Ishikawa (cell line): ENCODE data around the gene CDYL2.

Experiments used
- CEBPB ChIP-seq: IDR thresholded peaks from 2 replicates; pipeline ENCODE4 v1.6.1; 2012
- CREB1 ChIP-seq: IDR thresholded peaks from 2 replicates; pipeline ENCODE4 v1.6.1; 2012; ENCODE audit warnings: low read depth
- EGR1 ChIP-seq: IDR thresholded peaks from 2 replicates; pipeline ENCODE4 v1.6.1; 2012
- EP300 ChIP-seq: IDR thresholded peaks from 2 replicates; pipeline ENCODE4 v1.6.1; 2012; ENCODE audit warnings: borderline replicate concordance
- FOXM1 ChIP-seq: IDR thresholded peaks from 2 replicates; pipeline ENCODE4 v1.6.1; 2012; ENCODE audit warnings: low read depth, borderline replicate concordance
- NFIC ChIP-seq: IDR thresholded peaks from 2 replicates; pipeline ENCODE4 v1.6.1; 2012
- RAD21 ChIP-seq: IDR thresholded peaks from 2 replicates; pipeline ENCODE4 v1.6.1; 2012; ENCODE audit warnings: low read depth
- TAF1 ChIP-seq: IDR thresholded peaks from 2 replicates; pipeline ENCODE4 v1.6.1; 2012; ENCODE audit warnings: low read depth, mild to moderate bottlenecking
- TCF12 ChIP-seq: IDR thresholded peaks from 2 replicates; pipeline ENCODE4 v1.6.1; 2012; ENCODE audit warnings: low read depth
- TEAD4 ChIP-seq: IDR thresholded peaks from 2 replicates; pipeline ENCODE4 v1.6.1; 2012
- YY1 ChIP-seq: IDR thresholded peaks from 2 replicates; pipeline ENCODE4 v1.6.1; 2012; ENCODE audit warnings: low read depth
- ZBTB7A ChIP-seq: IDR thresholded peaks from 2 replicates; pipeline ENCODE4 v1.6.1; 2012; ENCODE audit warnings: low read depth
- TF ChIP-seq, protein P1 (sequence below): IDR thresholded peaks from 2 replicates; pipeline ENCODE4 v1.6.1; 2012; ENCODE audit warnings: low read depth, mild to moderate bottlenecking
- TF ChIP-seq, protein P2 (sequence below): IDR thresholded peaks from 2 replicates; pipeline ENCODE4 v1.6.1; 2012
- TF ChIP-seq, protein P3 (sequence below): IDR thresholded peaks from 2 replicates; pipeline ENCODE4 v1.6.1; 2012

Gene CDYL2, protein sequence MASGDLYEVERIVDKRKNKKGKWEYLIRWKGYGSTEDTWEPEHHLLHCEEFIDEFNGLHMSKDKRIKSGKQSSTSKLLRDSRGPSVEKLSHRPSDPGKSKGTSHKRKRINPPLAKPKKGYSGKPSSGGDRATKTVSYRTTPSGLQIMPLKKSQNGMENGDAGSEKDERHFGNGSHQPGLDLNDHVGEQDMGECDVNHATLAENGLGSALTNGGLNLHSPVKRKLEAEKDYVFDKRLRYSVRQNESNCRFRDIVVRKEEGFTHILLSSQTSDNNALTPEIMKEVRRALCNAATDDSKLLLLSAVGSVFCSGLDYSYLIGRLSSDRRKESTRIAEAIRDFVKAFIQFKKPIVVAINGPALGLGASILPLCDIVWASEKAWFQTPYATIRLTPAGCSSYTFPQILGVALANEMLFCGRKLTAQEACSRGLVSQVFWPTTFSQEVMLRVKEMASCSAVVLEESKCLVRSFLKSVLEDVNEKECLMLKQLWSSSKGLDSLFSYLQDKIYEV

DNA sequence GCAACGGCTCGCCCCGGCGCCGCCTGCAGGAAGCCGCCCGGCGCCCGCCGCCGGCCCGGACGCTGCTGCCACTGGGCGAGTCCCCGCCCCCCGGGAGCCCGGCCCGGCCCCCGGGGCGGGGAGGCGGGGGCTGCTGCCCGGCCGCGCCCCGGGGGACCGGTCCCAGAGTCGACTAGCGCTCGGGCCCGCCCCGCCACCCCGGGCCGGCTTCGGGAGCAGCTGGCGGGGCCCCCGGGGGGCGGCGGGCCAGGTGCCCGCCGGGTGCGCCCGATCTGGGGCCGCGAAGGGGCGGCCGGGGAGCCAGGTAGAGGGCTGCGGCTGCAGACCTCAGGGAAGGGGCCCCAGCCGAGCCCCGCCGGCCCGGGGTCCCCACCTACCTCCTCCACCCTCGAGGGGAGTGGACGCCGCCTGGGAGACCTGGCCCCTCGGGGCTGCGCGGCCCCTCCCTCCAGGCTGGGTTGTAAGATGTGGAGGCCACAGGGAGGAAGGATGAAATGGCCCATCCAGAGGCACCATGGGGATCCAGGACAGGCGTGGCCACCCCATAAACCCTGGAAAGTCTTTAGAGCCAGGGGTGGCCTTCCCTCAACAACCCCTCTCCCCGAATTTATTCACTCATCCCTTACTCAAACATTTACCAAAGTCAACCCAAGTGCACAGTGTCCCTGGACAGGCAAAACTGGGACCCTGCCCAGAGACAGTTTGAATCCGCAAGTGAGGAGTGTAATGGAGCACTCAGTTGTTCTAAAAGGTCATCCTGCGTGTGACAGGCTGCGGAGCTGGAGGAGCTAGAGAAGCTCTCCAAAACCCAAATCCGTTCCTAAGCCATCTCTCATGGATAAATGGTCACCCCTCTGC, at the start of gene CDYL2:
CDYL2 (minus strand) TSS at position 73 of the 858 bp plus-strand sequence. CDS start 425 bp downstream, outside the sequence.
- TF ChIP-seq YY1 (no peak), CEBPB (no peak), ZBTB7A (no peak), TAF1 (no peak), EGR1 (no peak), RAD21 (no peak), TCF12 (no peak)
- TF ChIP-seq, protein P1, sequence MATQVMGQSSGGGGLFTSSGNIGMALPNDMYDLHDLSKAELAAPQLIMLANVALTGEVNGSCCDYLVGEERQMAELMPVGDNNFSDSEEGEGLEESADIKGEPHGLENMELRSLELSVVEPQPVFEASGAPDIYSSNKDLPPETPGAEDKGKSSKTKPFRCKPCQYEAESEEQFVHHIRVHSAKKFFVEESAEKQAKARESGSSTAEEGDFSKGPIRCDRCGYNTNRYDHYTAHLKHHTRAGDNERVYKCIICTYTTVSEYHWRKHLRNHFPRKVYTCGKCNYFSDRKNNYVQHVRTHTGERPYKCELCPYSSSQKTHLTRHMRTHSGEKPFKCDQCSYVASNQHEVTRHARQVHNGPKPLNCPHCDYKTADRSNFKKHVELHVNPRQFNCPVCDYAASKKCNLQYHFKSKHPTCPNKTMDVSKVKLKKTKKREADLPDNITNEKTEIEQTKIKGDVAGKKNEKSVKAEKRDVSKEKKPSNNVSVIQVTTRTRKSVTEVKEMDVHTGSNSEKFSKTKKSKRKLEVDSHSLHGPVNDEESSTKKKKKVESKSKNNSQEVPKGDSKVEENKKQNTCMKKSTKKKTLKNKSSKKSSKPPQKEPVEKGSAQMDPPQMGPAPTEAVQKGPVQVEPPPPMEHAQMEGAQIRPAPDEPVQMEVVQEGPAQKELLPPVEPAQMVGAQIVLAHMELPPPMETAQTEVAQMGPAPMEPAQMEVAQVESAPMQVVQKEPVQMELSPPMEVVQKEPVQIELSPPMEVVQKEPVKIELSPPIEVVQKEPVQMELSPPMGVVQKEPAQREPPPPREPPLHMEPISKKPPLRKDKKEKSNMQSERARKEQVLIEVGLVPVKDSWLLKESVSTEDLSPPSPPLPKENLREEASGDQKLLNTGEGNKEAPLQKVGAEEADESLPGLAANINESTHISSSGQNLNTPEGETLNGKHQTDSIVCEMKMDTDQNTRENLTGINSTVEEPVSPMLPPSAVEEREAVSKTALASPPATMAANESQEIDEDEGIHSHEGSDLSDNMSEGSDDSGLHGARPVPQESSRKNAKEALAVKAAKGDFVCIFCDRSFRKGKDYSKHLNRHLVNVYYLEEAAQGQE: no peak

DNA sequence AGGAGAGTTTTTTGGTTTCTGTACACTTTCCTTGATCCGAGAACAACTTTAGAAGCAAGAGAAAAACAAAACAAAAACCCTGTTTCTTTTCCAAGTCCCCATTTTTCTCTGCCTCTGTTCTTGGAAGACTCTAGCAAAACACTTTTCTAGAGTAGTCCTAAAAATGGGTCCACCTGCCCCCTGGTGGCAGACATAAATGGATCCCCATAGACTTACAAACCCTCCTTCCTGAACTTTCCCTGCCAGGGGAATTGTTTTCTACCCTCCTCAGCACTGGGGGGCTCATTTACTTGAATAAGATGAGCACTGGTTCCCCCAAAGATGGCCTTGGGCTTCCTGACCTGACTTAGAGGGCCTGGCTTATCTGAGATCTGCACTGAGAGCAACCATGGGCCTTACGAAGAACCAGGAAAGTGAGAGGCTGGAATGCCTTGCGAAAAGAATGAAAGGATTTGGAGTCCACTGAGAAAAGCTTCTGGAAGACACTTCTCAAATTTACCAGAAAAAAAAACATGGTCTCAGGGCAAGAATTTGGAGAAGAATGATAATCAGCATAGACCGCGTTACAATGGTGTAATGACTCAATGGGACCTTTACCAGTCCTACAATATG, 48.0 kb upstream of the CDYL2 start:
- TF ChIP-seq RAD21: peak; percentile 33; the same call in 1 of the 2 replicates
- no peak for TF ChIP-seq FOXM1

DNA sequence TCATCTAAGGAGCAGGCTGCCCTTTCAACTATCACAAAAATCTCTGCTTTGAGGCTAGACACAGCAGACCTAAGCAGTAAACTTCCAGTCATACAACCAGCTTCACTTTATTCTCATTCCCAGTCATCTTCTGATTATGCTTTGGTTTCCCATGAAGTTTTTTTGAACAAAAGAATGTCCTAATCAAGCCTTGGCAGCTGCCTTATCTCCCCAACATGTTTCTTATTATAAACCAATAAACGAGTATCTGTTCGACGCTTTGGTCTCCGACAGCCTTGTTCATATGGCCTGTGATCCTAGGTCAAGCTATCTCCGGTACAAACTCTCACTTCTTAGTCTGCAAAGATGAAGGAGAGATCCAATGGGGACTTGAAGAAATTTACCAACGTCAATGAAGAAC, 47.4 kb upstream of the CDYL2 start:
- TF ChIP-seq CREB1: no peak
- TF ChIP-seq, protein P2, sequence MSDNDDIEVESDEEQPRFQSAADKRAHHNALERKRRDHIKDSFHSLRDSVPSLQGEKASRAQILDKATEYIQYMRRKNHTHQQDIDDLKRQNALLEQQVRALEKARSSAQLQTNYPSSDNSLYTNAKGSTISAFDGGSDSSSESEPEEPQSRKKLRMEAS: no peak

DNA sequence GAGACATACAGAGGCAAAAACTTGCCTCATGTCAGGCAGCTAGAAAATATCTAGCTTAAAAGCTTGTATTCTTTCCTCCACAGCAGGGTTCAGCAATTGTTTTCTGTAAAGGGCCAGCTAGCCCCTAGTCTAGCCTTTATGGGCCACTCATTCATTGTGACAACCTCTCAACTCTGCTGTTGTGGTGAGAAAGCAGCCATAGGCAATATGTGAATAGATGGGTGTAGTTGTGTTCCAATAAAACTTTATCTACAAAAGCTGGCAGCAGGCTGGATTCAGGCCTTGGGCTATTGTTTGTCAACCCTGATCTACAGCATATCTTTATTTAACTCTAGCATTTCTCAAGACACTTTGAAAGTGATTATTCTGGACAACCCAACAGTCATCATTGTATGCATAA, 46.4 kb upstream of the CDYL2 start:
- TF ChIP-seq EP300: no peak
- TF ChIP-seq, protein P1: no peak
- TF ChIP-seq EGR1: no peak
- no peak for TF ChIP-seq TCF12
- no peak for TF ChIP-seq FOXM1
- TF ChIP-seq CEBPB: no peak
- TF ChIP-seq NFIC: no peak
- TF ChIP-seq, protein P2: no peak
- no peak for TF ChIP-seq TAF1
- no peak for TF ChIP-seq CREB1
- TF ChIP-seq, protein P3, sequence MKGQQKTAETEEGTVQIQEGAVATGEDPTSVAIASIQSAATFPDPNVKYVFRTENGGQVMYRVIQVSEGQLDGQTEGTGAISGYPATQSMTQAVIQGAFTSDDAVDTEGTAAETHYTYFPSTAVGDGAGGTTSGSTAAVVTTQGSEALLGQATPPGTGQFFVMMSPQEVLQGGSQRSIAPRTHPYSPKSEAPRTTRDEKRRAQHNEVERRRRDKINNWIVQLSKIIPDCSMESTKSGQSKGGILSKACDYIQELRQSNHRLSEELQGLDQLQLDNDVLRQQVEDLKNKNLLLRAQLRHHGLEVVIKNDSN: no peak
- no peak for TF ChIP-seq TEAD4

DNA sequence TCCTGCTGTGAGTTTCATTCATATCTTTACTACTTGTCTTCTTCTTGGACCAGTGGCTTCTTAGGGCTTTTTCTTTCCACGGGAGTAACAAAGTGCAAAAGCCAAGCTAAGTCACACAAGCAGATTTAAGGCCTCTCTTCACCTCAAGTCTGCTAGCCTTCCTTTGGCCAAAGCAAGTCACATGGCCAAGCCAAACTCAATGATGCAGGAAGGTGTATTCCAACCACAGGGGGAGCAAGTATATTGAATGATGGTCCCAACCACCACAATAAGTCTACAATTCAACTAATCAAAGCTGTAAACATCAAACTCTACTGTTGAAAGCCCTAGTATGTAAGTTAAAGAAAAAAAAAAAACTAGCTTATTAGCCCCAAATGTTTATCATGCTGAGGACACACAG, 44.5 kb upstream of the CDYL2 start:
- TF ChIP-seq FOXM1: no peak
- TF ChIP-seq, protein P3: no peak

DNA sequence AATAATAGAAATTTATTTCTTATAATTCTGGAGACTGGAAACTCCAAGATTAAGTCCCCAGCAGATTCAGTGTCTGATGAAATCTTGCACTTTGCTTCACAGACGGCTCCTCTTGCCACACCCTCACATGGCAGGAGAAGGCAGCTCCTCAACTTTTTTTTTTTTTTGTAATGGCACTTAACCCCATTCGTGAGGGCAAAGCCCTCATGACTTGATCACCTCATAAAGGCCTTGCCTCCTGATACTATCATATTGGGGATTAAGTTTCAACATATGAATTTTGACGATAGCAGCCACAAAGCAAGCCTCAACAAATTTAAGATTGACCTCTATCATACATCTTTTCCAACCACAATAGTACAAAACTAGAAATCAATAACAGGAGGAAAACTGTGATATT, 42.3 kb upstream of the CDYL2 start:
- TF ChIP-seq CREB1: no peak
- no peak for TF ChIP-seq CEBPB
- TF ChIP-seq, protein P2: no peak
- no peak for TF ChIP-seq RAD21
- TF ChIP-seq TCF12: no peak
- TF ChIP-seq YY1: no peak
- no peak for TF ChIP-seq FOXM1
- TF ChIP-seq EGR1: no peak
- no peak for TF ChIP-seq TAF1
- TF ChIP-seq TEAD4: no peak
- no peak for TF ChIP-seq NFIC
- TF ChIP-seq, protein P3: no peak
- TF ChIP-seq, protein P1: no peak
- no peak for TF ChIP-seq EP300
- no peak for TF ChIP-seq ZBTB7A
